ENCODE measurements around the gene M1AP.
A peak's percentile ranks its signal among the peaks of the same experiment; 100 is the strongest.

M1AP gene

DNA sequence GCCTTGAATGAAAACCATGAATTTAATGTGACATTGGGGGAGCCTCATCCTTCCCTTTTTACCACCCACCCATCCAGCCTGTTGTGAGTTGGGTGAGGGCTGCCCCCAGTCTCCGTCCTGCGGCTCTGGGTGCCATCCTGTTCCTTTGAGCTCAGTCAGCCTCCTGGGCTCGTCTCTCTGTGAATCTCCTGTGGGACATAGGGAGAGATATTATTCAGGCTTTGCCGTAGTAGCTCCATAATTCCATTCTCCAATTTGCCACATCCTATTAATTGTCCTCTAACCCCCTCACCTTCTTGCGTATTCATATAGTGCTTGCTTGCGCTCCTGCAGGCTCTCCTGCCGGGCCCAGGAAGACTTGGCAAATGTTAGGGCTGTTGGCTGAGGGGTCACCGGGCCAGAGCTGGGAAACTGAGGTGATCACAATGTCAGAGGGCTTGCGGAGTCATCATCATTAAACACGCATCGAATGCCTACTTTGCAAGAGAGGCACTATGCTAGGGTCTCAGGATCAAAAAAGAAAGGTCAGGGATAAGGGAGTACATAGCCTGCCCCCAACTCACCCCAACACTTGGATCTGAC lies 121.4 kb downstream of the M1AP start:
- DNase-seq, result no peak
- H3K4me3 ChIP-seq (ENCODE audit: low read length), result no peak overlapping the region
- H2AFZ ChIP-seq (ENCODE audit: low read length), result no peak overlapping the region
- H3K79me2 ChIP-seq (ENCODE audit: low read length), result peaks cover 42% of the 10 kb centered on the region
- H3K4me1 ChIP-seq (ENCODE audit: low read length), result peaks cover 14% of the 10 kb centered on the region
- H3K9me2 ChIP-seq (replicated peaks; ENCODE audit: insufficient read depth, low read length), result no peaks in the 10 kb centered on the region
- no peak overlapping the region for H3K27ac ChIP-seq (ENCODE audit: low read length)
- peaks cover 11% of the 10 kb centered on the region for H3K36me3 ChIP-seq (replicated peaks; ENCODE audit: insufficient read depth, low read length)
- H3F3A ChIP-seq (ENCODE audit: insufficient read depth, low read length), result peaks cover 15% of the 10 kb centered on the region; the same call in 1 of the 2 replicates
- TF ChIP-seq EZH2 (optimal IDR thresholded peaks at IDR 0.05; ENCODE audit: low read depth, low read length), result no peak
- TF ChIP-seq, protein P1, sequence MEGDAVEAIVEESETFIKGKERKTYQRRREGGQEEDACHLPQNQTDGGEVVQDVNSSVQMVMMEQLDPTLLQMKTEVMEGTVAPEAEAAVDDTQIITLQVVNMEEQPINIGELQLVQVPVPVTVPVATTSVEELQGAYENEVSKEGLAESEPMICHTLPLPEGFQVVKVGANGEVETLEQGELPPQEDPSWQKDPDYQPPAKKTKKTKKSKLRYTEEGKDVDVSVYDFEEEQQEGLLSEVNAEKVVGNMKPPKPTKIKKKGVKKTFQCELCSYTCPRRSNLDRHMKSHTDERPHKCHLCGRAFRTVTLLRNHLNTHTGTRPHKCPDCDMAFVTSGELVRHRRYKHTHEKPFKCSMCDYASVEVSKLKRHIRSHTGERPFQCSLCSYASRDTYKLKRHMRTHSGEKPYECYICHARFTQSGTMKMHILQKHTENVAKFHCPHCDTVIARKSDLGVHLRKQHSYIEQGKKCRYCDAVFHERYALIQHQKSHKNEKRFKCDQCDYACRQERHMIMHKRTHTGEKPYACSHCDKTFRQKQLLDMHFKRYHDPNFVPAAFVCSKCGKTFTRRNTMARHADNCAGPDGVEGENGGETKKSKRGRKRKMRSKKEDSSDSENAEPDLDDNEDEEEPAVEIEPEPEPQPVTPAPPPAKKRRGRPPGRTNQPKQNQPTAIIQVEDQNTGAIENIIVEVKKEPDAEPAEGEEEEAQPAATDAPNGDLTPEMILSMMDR (IDR thresholded peaks at IDR 0.05; ENCODE audit: low read length), result no peak
- no peak for TF ChIP-seq EZH2phosphoT487 (IDR thresholded peaks at IDR 0.05; ENCODE audit: low read length)
- H3K9me3 ChIP-seq (replicated peaks; ENCODE audit: insufficient read depth, low read length), result no peaks in the 10 kb centered on the region
- H3K4me2 ChIP-seq (ENCODE audit: low read depth, low read length), result no peak overlapping the region
- H3K9ac ChIP-seq (ENCODE audit: low read length), result no peak overlapping the region
- 0 out of 2 replicates have a peak, but pooled peaks cover 9% of the 10 kb centered on the region for H3K27me3 ChIP-seq (replicated peaks; ENCODE audit: insufficient read depth, low read length)
- no peaks in the 10 kb centered on the region for H4K20me1 ChIP-seq (ENCODE audit: insufficient read depth, low read length)

DNA sequence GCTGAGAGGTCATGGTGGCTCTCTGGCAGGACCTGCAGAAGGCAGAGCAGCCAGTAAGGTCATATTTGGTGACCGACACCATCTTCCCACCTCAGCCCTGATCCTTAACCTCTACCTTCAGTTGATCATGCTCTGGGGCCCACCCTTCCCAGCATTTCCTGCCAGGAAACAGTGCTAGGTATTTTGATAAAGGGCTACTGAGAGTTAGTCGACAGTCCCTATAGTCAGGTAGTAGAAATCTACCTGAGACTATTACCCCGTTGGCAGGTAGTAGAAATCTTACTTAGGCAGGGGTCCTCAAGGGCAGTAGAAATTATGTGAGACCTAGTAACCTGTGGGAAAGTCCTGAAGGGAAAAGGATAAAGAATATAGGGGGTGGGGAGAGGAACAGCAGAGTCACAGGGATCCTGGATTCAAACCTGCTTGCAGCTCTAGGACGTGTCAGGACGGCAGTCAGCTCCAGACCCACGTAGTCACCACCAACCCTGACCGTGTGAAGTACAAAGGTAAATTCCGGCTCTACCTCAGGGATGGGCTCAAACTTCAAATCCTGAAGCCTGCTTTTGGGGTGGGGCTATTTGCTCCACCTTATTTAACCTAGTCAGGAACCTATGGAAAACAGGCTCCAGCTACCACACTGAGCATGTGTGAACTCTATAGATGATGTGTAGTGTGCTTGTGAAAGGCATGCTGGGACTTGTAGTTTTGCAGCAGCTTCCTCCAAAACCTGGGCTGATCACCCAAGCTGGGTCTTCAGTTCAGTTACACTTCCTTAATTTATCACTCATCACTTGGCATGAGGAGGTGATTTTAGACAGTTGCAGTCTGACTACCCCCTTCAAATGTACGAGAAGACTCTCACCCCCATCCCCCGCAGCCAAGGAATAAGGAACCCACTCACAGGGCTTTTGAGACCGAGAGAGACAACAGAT lies 122.1 kb downstream of the M1AP start, which contains the start of gene DQX1:
DQX1 (minus strand) TSS at position 515 of the 932 bp plus-strand sequence; CDS start at position 13, 502 bp downstream.
- peaks cover 15% of the 10 kb centered on the region; the same call in 1 of the 2 replicates for H3F3A ChIP-seq (ENCODE audit: insufficient read depth, low read length)
- no peaks in the 10 kb centered on the region for H3K9me2 ChIP-seq (replicated peaks; ENCODE audit: insufficient read depth, low read length)
- no peak within 1 kb of the TSS for H3K4me3 ChIP-seq (ENCODE audit: low read length)
- 0 out of 2 replicates have a peak, but pooled peaks cover 10% of the 10 kb centered on the region for H3K27me3 ChIP-seq (replicated peaks; ENCODE audit: insufficient read depth, low read length)
- no peak within 1 kb of the TSS for H2AFZ ChIP-seq (ENCODE audit: low read length)
- peak; percentile 34 for DNase-seq
- H3K27ac ChIP-seq (ENCODE audit: low read length), result no peak within 1 kb of the TSS
- H3K4me2 ChIP-seq (ENCODE audit: low read depth, low read length), result no peak within 1 kb of the TSS
- TF ChIP-seq, protein P1 (IDR thresholded peaks at IDR 0.05; ENCODE audit: low read length), result no peak
- no peak for TF ChIP-seq EZH2 (optimal IDR thresholded peaks at IDR 0.05; ENCODE audit: low read depth, low read length)
- no peak for TF ChIP-seq EZH2phosphoT487 (IDR thresholded peaks at IDR 0.05; ENCODE audit: low read length)
- H3K9me3 ChIP-seq (replicated peaks; ENCODE audit: insufficient read depth, low read length), result no peaks in the 10 kb centered on the region
- H4K20me1 ChIP-seq (ENCODE audit: insufficient read depth, low read length), result no peaks in the 10 kb centered on the region
- H3K9ac ChIP-seq (ENCODE audit: low read length), result no peak within 1 kb of the TSS
- peaks cover 11% of the 10 kb centered on the region for H3K36me3 ChIP-seq (replicated peaks; ENCODE audit: insufficient read depth, low read length)
- peaks cover 14% of the 10 kb centered on the region for H3K4me1 ChIP-seq (ENCODE audit: low read length)
- peaks cover 36% of the 10 kb centered on the region for H3K79me2 ChIP-seq (ENCODE audit: low read length)

DNA sequence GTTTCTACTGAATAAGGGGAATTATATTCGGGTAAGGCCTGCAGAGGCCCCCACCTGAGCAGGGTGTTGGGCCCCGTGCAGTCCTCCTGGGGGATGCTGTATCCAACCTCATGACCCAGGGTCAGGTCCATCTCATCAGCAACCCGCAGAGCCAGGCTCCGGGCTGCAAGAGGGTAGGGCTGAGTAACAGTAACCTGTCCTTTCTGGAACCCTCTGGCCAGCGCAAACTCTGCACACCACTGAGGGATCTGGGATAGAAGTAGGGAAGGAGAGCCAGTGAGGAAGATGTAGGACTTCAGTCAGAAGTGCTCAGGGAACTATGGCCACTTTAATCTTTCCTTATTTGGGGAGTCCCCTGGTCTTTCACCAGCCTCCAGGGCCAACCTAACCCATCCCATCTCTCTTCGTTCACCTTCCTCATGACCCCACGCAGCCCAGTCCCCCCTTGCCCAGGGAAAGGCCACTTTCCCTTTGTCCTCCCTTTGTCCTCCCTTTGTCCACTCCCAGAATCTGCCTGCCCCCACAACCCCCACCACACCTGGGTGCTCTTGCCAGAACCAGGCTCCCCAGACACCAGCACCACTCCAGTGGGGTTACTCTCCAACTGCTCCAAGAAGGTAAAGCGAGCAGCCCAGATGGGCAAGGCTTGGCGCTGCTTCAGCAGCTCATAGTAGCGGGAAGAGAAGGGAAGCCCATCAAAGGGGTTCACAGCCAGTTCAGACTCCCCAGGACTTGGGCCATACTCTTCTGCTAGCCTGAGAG lies 123.0 kb downstream of the M1AP start:
- TF ChIP-seq EZH2phosphoT487 (IDR thresholded peaks at IDR 0.05; ENCODE audit: low read length) (no peak), EZH2 (optimal IDR thresholded peaks at IDR 0.05; ENCODE audit: low read depth, low read length) (no peak)
- TF ChIP-seq, protein P1 (IDR thresholded peaks at IDR 0.05; ENCODE audit: low read length), result no peak
- peaks cover 29% of the 10 kb centered on the region for H3K79me2 ChIP-seq (ENCODE audit: low read length)
- DNase-seq, result no peak
- no peak overlapping the region for H3K9ac ChIP-seq (ENCODE audit: low read length)
- H3K4me1 ChIP-seq (ENCODE audit: low read length), result peaks cover 8% of the 10 kb centered on the region
- H3K9me2 ChIP-seq (replicated peaks; ENCODE audit: insufficient read depth, low read length), result no peaks in the 10 kb centered on the region
- peaks cover 13% of the 10 kb centered on the region for H3K27me3 ChIP-seq (replicated peaks; ENCODE audit: insufficient read depth, low read length)
- H3F3A ChIP-seq (ENCODE audit: insufficient read depth, low read length), result peaks cover 13% of the 10 kb centered on the region; the same call in 1 of the 2 replicates
- H3K4me3 ChIP-seq (ENCODE audit: low read length), result no peak overlapping the region
- H4K20me1 ChIP-seq (ENCODE audit: insufficient read depth, low read length), result no peaks in the 10 kb centered on the region
- H2AFZ ChIP-seq (ENCODE audit: low read length), result no peak overlapping the region
- H3K27ac ChIP-seq (ENCODE audit: low read length), result no peak overlapping the region
- peaks cover 11% of the 10 kb centered on the region for H3K36me3 ChIP-seq (replicated peaks; ENCODE audit: insufficient read depth, low read length)
- H3K9me3 ChIP-seq (replicated peaks; ENCODE audit: insufficient read depth, low read length), result no peaks in the 10 kb centered on the region
- no peak overlapping the region for H3K4me2 ChIP-seq (ENCODE audit: low read depth, low read length)

All from MM.1S (cell line).